ENCODE data around the gene NRSN2. TPM values are rescaled to one million over a fixed set of nuclear protein-coding genes. Genes with fewer than 3 reads are reported as not detected.

Gene NRSN2, protein sequence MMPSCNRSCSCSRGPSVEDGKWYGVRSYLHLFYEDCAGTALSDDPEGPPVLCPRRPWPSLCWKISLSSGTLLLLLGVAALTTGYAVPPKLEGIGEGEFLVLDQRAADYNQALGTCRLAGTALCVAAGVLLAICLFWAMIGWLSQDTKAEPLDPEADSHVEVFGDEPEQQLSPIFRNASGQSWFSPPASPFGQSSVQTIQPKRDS
- total RNA-seq = 5.1 and 6.5 TPM in 2 replicates

DNA sequence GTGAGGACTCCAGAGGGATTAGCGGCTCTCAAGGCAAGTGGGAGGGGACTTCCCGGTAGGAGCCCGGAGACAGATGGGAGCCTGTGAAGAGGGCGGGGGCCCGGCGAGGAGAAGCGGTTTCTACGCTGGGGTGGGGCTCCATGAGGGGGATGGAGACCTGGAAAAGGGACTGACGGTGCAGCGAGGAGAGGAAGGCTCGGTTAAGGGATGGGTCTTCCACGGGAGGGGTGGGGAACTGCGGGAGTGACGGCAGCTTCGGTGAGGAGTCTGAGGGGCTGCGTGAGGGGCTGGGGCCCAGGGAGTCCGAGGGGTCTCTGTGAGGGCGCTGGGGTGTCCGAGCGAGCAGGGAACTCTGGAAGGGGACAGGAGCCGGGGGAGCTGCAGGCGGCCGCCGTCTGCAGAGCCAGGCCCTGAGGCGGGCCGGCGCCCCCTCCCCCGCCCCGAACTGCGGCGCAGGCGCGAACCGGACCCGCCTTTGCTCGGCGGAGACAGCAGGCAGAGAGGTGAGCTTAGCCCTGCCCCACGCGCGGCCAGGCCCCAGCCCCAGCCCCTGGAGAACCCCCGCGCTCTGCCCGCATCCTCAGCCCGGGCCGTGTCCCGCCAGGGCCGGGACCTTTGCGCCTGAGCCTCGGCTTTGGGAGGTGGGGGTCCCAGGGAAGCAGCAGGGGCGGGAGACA lies at the start of gene NRSN2:
Gene NRSN2 (plus strand): TSS at position 472 of the 677 bp plus-strand sequence. CDS start 2,533 bp downstream, outside the sequence.
- Mint-ChIP-seq H3K27me3 (ENCODE audit: insufficient read depth) (peaks cover 4% of the 10 kb centered on the region), H3K9me3 (peaks cover 5% of the 10 kb centered on the region), H3K36me3 (ENCODE audit: low read depth) (peaks cover 2% of the 10 kb centered on the region), H3K27ac (peak within 1 kb of the TSS; percentile 43), H3K4me3 (peak within 1 kb of the TSS; percentile 92), H3K4me1 (ENCODE audit: low read depth) (peaks cover 20% of the 10 kb centered on the region)
- intact Hi-C loops (cut with micrococcal nuclease) = loop anchor here (2.0 kb wide), 1 partner anchor 196 kb away; the partner anchor contains the start of gene CSNK2A1
- DNase-seq (ENCODE audit: low spot score) = no peak

DNA sequence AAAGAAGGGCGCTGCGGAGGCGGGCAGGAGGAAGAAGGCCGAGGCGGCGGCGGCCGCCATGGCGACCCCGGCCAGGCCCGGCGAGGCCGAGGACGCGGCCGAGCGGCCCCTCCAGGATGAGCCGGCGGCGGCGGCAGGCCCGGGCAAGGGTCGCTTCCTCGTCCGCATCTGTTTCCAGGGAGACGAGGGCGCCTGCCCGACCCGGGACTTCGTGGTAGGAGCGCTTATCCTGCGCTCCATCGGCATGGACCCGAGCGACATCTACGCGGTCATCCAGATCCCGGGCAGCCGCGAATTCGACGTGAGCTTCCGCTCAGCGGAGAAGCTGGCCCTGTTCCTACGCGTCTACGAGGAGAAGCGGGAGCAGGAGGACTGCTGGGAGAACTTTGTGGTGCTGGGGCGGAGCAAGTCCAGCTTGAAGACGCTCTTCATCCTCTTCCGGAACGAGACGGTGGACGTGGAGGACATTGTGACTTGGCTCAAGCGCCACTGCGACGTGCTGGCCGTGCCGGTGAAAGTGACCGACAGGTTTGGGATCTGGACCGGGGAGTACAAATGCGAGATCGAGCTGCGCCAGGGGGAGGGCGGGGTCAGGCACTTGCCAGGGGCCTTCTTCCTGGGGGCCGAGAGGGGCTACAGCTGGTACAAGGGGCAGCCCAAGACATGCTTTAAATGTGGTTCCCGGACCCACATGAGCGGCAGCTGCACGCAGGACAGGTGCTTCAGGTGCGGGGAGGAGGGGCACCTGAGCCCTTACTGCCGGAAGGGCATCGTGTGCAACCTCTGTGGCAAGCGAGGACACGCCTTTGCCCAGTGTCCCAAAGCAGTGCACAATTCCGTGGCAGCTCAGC lies 48.8 kb upstream of the NRSN2 start:
- H3K36me3 Mint-ChIP-seq (ENCODE audit: low read depth) = peaks cover 27% of the 10 kb centered on the region
- H3K27ac Mint-ChIP-seq = peak overlapping the region; percentile 99
- peak overlapping the region; percentile 99 for H3K4me3 Mint-ChIP-seq
- DNase-seq (ENCODE audit: low spot score) = peak; percentile 30
- no peaks in the 10 kb centered on the region for H3K9me3 Mint-ChIP-seq
- H3K4me1 Mint-ChIP-seq (ENCODE audit: low read depth) = peaks cover 59% of the 10 kb centered on the region
- no peaks in the 10 kb centered on the region for H3K27me3 Mint-ChIP-seq (ENCODE audit: insufficient read depth)
- intact Hi-C loops (cut with micrococcal nuclease) = loop anchor here (1.0 to 5.0 kb wide), 10 partner anchors 8 to 1804 kb away; partner anchors contain the start of genes C20orf96, CSNK2A1, SOX12 and STK35

DNA sequence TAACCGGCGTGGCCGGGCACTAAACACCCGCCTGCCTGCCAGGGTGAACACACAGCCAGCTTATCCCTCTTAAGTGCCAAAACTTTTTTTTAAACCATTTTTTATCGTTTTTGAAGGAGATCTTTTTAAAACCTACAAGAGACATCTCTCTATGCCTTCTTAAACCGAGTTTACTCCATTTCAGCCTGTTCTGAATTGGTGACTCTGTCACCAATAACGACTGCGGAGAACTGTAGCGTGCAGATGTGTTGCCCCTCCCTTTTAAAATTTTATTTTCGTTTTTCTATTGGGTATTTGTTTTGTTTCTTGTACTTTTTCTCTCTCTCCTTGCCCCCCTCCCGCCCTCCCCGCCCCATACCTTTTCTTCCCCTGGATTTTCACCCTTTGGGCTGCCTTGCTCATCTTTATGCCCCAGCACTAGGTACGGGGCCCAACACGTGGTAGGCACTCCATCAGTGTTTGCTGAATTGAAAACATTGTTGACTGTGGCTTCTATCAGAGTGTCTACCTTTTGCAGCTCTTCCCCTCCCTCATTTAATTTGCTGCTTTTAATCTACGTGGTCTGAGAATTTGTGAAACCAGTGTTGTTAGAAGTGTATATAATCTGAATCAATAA lies 48.0 kb upstream of the NRSN2 start:
- H3K9me3 Mint-ChIP-seq = no peaks in the 10 kb centered on the region
- H3K27me3 Mint-ChIP-seq (ENCODE audit: insufficient read depth) = no peaks in the 10 kb centered on the region
- H3K4me3 Mint-ChIP-seq = peak overlapping the region; percentile 99
- no peak for DNase-seq (ENCODE audit: low spot score)
- intact Hi-C loops (cut with micrococcal nuclease) = loop anchor here (1.0 to 5.0 kb wide), 4 partner anchors 9 to 1803 kb away; partner anchors contain the start of genes C20orf96, CSNK2A1, STK35 and TBC1D20
- peak overlapping the region; percentile 99 for H3K27ac Mint-ChIP-seq
- H3K36me3 Mint-ChIP-seq (ENCODE audit: low read depth) = peaks cover 27% of the 10 kb centered on the region
- H3K4me1 Mint-ChIP-seq (ENCODE audit: low read depth) = peaks cover 61% of the 10 kb centered on the region

DNA sequence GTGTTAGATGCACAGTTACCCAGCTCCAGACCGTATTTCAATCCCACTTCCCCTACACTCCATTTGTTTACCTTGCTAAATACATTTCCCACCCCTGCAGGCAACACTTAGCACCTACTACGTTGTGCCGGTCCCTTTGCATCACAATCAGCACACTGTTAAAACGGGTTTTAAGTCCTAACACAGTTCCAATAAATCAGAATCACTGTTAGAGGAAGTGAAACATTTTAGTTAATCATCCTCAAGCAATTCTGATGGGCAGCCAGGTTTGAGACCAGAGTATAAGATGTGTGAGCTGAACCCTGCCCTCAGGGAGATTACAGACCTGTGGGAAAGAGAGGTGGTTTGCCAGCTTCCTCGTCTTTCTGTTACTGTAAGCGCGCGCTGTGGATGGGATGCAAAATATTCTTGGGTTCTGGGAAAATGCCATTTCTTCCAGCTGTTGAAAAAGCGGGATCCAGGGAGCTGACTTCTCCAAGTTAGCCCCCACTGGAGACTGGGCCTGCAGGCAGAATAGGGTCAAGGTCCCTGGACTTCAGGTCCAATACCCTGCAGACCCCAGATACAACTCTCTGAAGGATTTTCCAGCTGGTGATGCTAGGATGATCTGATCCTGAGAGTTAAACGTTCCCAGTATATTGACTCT lies 46.4 kb upstream of the NRSN2 start:
- H3K9me3 Mint-ChIP-seq = no peaks in the 10 kb centered on the region
- intact Hi-C loops (cut with micrococcal nuclease) = no loop called here
- H3K4me1 Mint-ChIP-seq (ENCODE audit: low read depth) = peaks cover 57% of the 10 kb centered on the region
- H3K27me3 Mint-ChIP-seq (ENCODE audit: insufficient read depth) = no peaks in the 10 kb centered on the region
- peaks cover 27% of the 10 kb centered on the region for H3K36me3 Mint-ChIP-seq (ENCODE audit: low read depth)
- H3K4me3 Mint-ChIP-seq = peak overlapping the region; percentile 99
- DNase-seq (ENCODE audit: low spot score) = no peak
- H3K27ac Mint-ChIP-seq = no peak overlapping the region

DNA sequence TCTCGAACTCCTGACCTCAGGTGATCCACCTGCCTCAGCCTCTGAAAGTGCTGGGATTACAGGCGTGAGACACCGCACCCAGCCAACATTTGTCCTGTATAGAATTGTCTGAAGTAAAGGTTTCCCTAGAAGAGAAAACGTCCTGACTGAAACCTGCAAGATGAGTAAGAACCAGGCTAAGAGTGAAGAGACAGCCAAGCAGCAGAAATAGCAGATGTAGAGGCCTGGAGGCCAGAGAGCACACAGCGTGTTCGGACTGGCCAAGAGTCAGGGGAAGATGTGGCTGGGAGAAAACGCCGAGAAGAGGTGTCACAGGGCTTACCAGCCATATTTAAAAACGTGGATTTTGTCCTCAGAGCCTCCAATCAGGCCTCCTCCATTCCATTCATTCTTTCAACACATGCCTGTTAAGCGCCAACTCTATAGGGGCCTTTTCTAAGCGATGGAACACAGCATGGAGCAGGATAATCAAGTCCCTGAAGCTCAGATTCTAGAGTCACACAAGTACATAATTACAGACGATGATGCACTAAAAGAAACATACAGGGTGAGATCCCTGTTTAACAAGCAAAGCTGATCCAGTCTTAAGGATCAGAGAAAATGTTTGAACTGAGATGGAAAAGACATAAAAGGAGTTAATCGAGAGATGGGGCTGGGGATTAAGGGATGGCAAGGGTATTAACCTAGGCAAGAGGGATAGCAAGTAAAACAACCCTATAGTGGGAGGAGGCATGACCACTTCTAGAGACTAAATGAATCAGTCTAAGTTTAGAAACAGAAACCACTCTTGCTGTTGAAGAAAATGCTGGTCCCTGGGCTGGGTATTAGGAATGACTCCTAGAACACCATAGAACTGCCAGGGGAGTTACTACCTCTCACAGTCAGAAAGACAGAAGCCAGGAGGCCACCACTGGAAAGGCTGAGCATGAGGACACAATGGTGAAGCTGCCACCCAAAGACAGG lies 44.7 kb upstream of the NRSN2 start:
- H3K36me3 Mint-ChIP-seq (ENCODE audit: low read depth) = peaks cover 27% of the 10 kb centered on the region
- no peaks in the 10 kb centered on the region for H3K27me3 Mint-ChIP-seq (ENCODE audit: insufficient read depth)
- intact Hi-C loops (cut with micrococcal nuclease) = loop anchor here (2.0 kb wide), 1 partner anchor 63 kb away; no protein-coding TSS in a partner anchor

DNA sequence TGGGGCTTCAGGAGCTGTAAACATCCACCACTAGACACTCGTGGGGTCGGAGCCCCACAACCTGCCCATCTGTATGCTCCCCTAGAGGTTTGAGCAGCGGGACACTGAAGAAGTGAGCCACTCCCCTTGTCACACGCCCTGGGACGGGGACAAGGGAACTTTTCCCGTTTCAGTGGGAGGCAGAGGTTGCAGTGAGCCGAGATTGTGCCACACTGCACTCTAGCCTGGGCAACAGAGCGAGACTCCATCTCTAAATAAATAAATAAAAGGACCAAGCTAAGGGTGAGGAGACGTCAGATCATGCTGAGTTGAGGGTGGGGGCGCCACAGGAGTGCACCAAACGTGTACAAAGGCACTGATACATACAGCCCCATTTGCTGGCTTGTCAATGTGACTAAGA lies 41.2 kb upstream of the NRSN2 start:
- Mint-ChIP-seq H3K9me3 (no peaks in the 10 kb centered on the region), H3K4me3 (no peak overlapping the region), H3K27ac (no peak overlapping the region), H3K36me3 (ENCODE audit: low read depth) (peaks cover 5% of the 10 kb centered on the region), H3K4me1 (ENCODE audit: low read depth) (peaks cover 38% of the 10 kb centered on the region), H3K27me3 (ENCODE audit: insufficient read depth) (no peaks in the 10 kb centered on the region)
- intact Hi-C loops (cut with micrococcal nuclease) = no loop called here
- DNase-seq (ENCODE audit: low spot score) = no peak

More for the DNA sequence above, 44.7 kb upstream of the NRSN2 start:
- Mint-ChIP-seq H3K9me3 (no peaks in the 10 kb centered on the region), H3K4me3 (peak overlapping the region; percentile 8), H3K27ac (peak overlapping the region; percentile 25), H3K4me1 (ENCODE audit: low read depth) (peaks cover 49% of the 10 kb centered on the region)
- no peak for DNase-seq (ENCODE audit: low spot score)

DNA sequence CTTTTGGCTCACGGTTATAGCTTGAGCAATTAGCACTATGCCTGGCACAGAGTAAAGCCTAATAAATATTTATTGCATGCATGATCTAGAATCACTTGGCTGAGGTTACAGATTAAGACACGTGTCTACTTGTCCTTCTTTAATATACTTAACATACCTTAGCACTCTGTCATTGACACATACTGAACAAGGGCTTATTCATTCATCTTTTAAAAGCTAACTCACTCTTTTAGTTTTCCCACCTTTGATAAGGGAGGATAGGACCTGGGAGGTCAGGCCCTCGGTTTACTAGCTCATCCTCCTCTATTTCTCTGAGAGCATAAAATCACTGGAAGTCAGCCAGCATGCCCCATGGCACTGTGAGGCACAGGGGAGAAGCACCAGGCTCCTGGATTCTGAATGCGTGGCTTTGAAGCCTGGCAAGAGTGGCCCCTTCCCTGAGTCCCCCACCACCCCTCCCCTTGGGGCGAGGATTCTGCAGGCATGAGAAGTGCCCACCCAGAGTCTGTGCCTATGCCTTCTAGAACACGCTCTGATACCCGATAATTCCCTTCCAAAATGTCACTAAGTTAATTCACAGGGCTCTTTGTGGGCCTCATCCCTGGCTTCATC lies 38.4 kb upstream of the NRSN2 start:
- Mint-ChIP-seq H3K4me1 (ENCODE audit: low read depth) (peaks cover 20% of the 10 kb centered on the region), H3K27ac (no peak overlapping the region), H3K27me3 (ENCODE audit: insufficient read depth) (peaks cover 3% of the 10 kb centered on the region), H3K4me3 (no peak overlapping the region), H3K36me3 (ENCODE audit: low read depth) (no peaks in the 10 kb centered on the region), H3K9me3 (no peaks in the 10 kb centered on the region)
- intact Hi-C loops (cut with micrococcal nuclease) = no loop called here
- no peak for DNase-seq (ENCODE audit: low spot score)

DNA sequence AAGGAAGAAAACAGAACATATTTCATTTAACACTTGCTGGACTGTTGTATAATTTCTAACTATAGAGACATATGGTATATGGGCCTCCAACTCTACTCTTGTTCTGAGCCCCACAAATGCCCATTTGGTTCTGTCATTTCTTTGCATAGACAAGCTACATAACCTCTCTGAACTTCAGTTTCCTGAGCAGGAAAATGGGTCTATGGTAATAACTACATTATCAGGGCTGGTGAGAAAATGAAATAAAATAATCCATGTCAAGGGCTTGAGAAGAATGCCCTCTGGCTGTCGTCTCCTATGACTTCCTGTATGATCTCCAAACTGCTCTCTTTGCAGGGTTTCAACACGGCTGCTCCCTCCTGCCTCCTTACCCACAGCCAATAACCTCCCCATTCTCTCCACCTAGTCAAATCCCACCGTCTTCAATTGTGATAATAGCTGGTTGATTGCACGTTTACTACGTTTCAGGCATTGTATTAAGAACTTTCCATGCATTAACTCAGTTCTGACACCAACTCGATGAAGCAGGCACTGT lies 37.5 kb upstream of the NRSN2 start:
- intact Hi-C loops (cut with micrococcal nuclease) = no loop called here
- H3K4me1 Mint-ChIP-seq (ENCODE audit: low read depth) = peaks cover 20% of the 10 kb centered on the region

DNA sequence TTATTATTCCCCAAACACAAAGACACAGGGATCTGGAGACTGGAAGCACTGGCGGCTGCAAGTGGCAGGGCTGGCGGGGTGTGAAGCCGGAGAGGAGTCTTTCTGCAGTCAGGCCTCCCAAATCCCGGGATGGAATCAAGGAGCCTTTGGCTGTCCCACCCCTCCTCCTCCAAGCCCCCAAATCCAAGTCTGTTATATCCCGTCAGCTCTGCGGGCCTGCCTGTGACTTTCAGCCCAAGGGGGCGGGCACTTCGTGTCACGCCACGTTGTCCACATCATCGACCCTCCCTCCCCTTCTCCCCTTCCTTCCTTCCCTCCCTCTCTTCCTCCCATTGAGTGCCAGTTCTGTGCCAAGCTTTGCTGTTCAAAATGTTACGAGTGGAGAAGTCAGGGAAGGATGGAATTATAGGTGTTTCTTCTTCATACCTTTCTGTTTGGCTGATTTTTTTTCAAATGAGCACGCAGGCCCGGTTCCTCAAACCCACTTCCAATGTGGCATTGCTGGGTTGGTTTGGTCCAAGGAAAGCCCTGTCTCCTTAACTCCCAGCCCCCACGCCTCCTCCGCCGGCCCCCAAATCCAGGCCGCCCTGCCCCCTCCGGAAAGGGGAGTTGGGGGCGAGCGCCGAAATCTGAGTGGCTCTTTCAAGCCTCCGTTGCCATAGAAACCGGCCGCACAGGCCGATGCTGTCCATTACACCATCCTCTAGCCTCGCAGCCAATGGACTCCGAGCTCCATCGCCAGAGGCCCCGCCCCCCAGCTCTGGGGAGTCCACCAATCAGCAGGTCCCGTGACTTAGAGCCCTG lies 36.9 kb upstream of the NRSN2 start:
- H3K36me3 Mint-ChIP-seq (ENCODE audit: low read depth) = no peaks in the 10 kb centered on the region
- H3K9me3 Mint-ChIP-seq = no peaks in the 10 kb centered on the region
- H3K4me3 Mint-ChIP-seq = peak overlapping the region; percentile 81
- intact Hi-C loops (cut with micrococcal nuclease) = loop anchor here (1.0 kb wide), 3 partner anchors 13 to 20 kb away; partner anchors contain the start of genes C20orf96, SOX12 and ZCCHC3
- peaks cover 20% of the 10 kb centered on the region for H3K4me1 Mint-ChIP-seq (ENCODE audit: low read depth)
- H3K27ac Mint-ChIP-seq = peak overlapping the region; percentile 80
- peaks cover 3% of the 10 kb centered on the region for H3K27me3 Mint-ChIP-seq (ENCODE audit: insufficient read depth)
- peak; percentile 80 for DNase-seq (ENCODE audit: low spot score)

More for the DNA sequence above, 37.5 kb upstream of the NRSN2 start:
- Mint-ChIP-seq H3K9me3 (no peaks in the 10 kb centered on the region), H3K36me3 (ENCODE audit: low read depth) (no peaks in the 10 kb centered on the region), H3K4me3 (peak overlapping the region; percentile 31), H3K27me3 (ENCODE audit: insufficient read depth) (peaks cover 3% of the 10 kb centered on the region), H3K27ac (peak overlapping the region; percentile 15)
- no peak for DNase-seq (ENCODE audit: low spot score)

DNA sequence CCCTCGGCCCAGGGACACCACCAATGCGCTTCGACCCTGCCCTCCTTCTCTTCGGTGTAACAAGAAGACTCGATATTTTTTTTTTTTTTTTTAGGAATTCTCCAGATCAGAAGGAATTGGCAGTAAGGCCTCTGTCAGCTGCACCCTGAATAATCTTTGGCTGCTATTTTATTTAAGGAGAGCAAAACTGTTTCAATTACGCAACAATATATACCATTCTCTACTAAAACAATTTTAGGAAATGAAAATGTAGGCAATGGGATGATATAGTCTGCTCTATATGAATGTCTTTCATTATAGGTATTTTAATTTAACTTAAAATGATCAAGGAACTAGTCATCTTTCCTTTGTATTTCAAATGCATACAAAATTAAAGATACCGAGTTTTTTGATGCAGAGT lies 36.3 kb upstream of the NRSN2 start:
- peak overlapping the region; percentile 81 for H3K4me3 Mint-ChIP-seq
- no peak overlapping the region for H3K27ac Mint-ChIP-seq
- intact Hi-C loops (cut with micrococcal nuclease) = loop anchor here (1.0 kb wide), 3 partner anchors 13 to 20 kb away; partner anchors contain the start of genes C20orf96, SOX12 and ZCCHC3
- no peak for DNase-seq (ENCODE audit: low spot score)
- H3K27me3 Mint-ChIP-seq (ENCODE audit: insufficient read depth) = peaks cover 3% of the 10 kb centered on the region
- peaks cover 20% of the 10 kb centered on the region for H3K4me1 Mint-ChIP-seq (ENCODE audit: low read depth)
- no peaks in the 10 kb centered on the region for H3K9me3 Mint-ChIP-seq
- no peaks in the 10 kb centered on the region for H3K36me3 Mint-ChIP-seq (ENCODE audit: low read depth)

All from activated T-helper 1 cell treated with anti-CD3 and anti-CD28 coated beads, Interleukin-12 subunit alpha, Interleukin-12 subunit beta, Interleukin-2, Interleukin-4 antibody, amounts not matched to agents 30 ng/mL and 10 ng/mL and 1 ng/mL, durations not matched to agents 14 hours and 24 hours and 36 hours (primary cell).